Adipocyte (in vitro differentiated cells): Measurements from ENCODE around the gene UBE2L5.
"Not testable (repeated sequence)": the region's sequence is repeated elsewhere in the genome, so short reads cannot be mapped to it uniquely, and the experiment has no call there.

Source experiments
- DNase-seq: peaks from one replicate; pipeline ENCODE4 v3.0.0-alpha.2; 2015; ENCODE audit warnings: low read depth
- H3K27me3 ChIP-seq: replicated peaks from 2 replicates; pipeline ENCODE4 v1.7.0; 2013; ENCODE audit warnings: mild to moderate bottlenecking, low read length, moderate library complexity; ENCODE audit not compliant: control insufficient read depth, insufficient read depth
- H3K36me3 ChIP-seq: 2 replicates; pipeline ENCODE4 v1.7.0; 2013; ENCODE audit warnings: low read length, mild to moderate bottlenecking, moderate library complexity; ENCODE audit not compliant: control insufficient read depth, insufficient read depth, severe bottlenecking
- H3K4me1 ChIP-seq: 2 replicates; pipeline ENCODE4 v1.7.0; 2013; ENCODE audit warnings: mild to moderate bottlenecking, low read length, moderate library complexity; ENCODE audit not compliant: control insufficient read depth, insufficient read depth
- H3K4me3 ChIP-seq: 2 replicates; pipeline ENCODE4 v1.7.0; 2013; ENCODE audit warnings: mild to moderate bottlenecking, low read length, moderate library complexity
- H3K9ac ChIP-seq: 2 replicates; pipeline ENCODE4 v1.7.0; 2013; ENCODE audit warnings: mild to moderate bottlenecking, low read length, moderate library complexity
- H3K9me3 ChIP-seq: 2 replicates; pipeline ENCODE4 v1.7.0; 2013; ENCODE audit warnings: mild to moderate bottlenecking, low read length, moderate library complexity; ENCODE audit not compliant: control insufficient read depth

Gene UBE2L5

GRCh38 chr13:30423891-30424290, 1.6 kb downstream of the UBE2L5 start:
- Histone ChIP-seq H3K4me1 (peaks cover 12% of the 10 kb centered on the region), H3K4me3 (no peak overlapping the region), H3K36me3 (no peaks in the 10 kb centered on the region), H3K9ac (no peak overlapping the region), H3K9me3 (no peaks in the 10 kb centered on the region), H3K27me3 (no peaks in the 10 kb centered on the region)
- no peak for DNase-seq

GRCh38 chr13:30429235-30429634, 6.9 kb downstream of the UBE2L5 start:
- H3K36me3 ChIP-seq, result no peaks in the 10 kb centered on the region
- H3K27me3 ChIP-seq, result no peaks in the 10 kb centered on the region
- no peak for DNase-seq
- H3K9me3 ChIP-seq, result no peaks in the 10 kb centered on the region
- no peak overlapping the region for H3K4me3 ChIP-seq
- H3K4me1 ChIP-seq, result peaks cover 21% of the 10 kb centered on the region
- H3K9ac ChIP-seq, result no peak overlapping the region

GRCh38 chr13:30429721-30430694, 7.7 kb downstream of the UBE2L5 start:
- peak overlapping the region; percentile 53 for H3K4me3 ChIP-seq
- peak overlapping the region; percentile 42 for H3K9ac ChIP-seq
- H3K9me3 ChIP-seq, result no peaks in the 10 kb centered on the region
- peak; percentile 83 for DNase-seq
- H3K36me3 ChIP-seq, result no peaks in the 10 kb centered on the region
- H3K4me1 ChIP-seq, result peaks cover 21% of the 10 kb centered on the region
- H3K27me3 ChIP-seq, result no peaks in the 10 kb centered on the region

GRCh38 chr13:30431269-30431940, 9.1 kb downstream of the UBE2L5 start:
- Histone ChIP-seq H3K9me3 (no peaks in the 10 kb centered on the region), H3K36me3 (no peaks in the 10 kb centered on the region)
- no peak for DNase-seq

GRCh38 chr13:30435911-30436451, 13.7 kb downstream of the UBE2L5 start:
- no peaks in the 10 kb centered on the region for H3K27me3 ChIP-seq
- no peak overlapping the region for H3K4me3 ChIP-seq
- no peak overlapping the region for H3K9ac ChIP-seq
- H3K9me3 ChIP-seq, result no peaks in the 10 kb centered on the region
- DNase-seq, result peak; percentile 67
- no peaks in the 10 kb centered on the region for H3K36me3 ChIP-seq
- H3K4me1 ChIP-seq, result peaks cover 12% of the 10 kb centered on the region

More at GRCh38 chr13:30431269-30431940, 9.1 kb downstream of the UBE2L5 start:
- H3K4me3 ChIP-seq, result no peak overlapping the region
- H3K4me1 ChIP-seq, result peaks cover 25% of the 10 kb centered on the region
- no peak overlapping the region for H3K9ac ChIP-seq
- no peaks in the 10 kb centered on the region for H3K27me3 ChIP-seq

GRCh38 chr13:30437177-30437576, 14.9 kb downstream of the UBE2L5 start:
- no peak overlapping the region for H3K4me3 ChIP-seq
- DNase-seq, result no peak
- no peaks in the 10 kb centered on the region for H3K27me3 ChIP-seq
- no peak overlapping the region for H3K9ac ChIP-seq
- H3K4me1 ChIP-seq, result peaks cover 4% of the 10 kb centered on the region
- H3K36me3 ChIP-seq, result no peaks in the 10 kb centered on the region
- H3K9me3 ChIP-seq, result no peaks in the 10 kb centered on the region

GRCh38 chr13:30438286-30438685, 16.0 kb downstream of the UBE2L5 start:
- no peaks in the 10 kb centered on the region for H3K9me3 ChIP-seq
- no peaks in the 10 kb centered on the region for H3K36me3 ChIP-seq
- H3K27me3 ChIP-seq, result no peaks in the 10 kb centered on the region
- peaks cover 4% of the 10 kb centered on the region for H3K4me1 ChIP-seq
- DNase-seq, result no peak
- H3K4me3 ChIP-seq, result no peak overlapping the region
- no peak overlapping the region for H3K9ac ChIP-seq

GRCh38 chr13:30440910-30441703, 18.8 kb downstream of the UBE2L5 start:
- no peak overlapping the region for H3K4me3 ChIP-seq
- no peaks in the 10 kb centered on the region for H3K36me3 ChIP-seq
- no peaks in the 10 kb centered on the region for H3K9me3 ChIP-seq
- no peak for DNase-seq
- H3K27me3 ChIP-seq, result no peaks in the 10 kb centered on the region
- H3K4me1 ChIP-seq, result peaks cover 11% of the 10 kb centered on the region
- H3K9ac ChIP-seq, result no peak overlapping the region

GRCh38 chr13:30442926-30443325, 20.6 kb downstream of the UBE2L5 start:
- Histone ChIP-seq H3K36me3 (no peaks in the 10 kb centered on the region), H3K4me1 (peaks cover 8% of the 10 kb centered on the region), H3K27me3 (no peaks in the 10 kb centered on the region), H3K9me3 (no peaks in the 10 kb centered on the region), H3K9ac (no peak overlapping the region), H3K4me3 (no peak overlapping the region)
- DNase-seq, result no peak

- H3K36me3 ChIP-seq, H3K9ac ChIP-seq, H3K9me3 ChIP-seq, H3K4me3 ChIP-seq, H3K4me1 ChIP-seq, DNase-seq, H3K27me3 ChIP-seq: not testable (repeated sequence)
These were observed 21.2 kb downstream of the UBE2L5 start for GRCh38 chr13:30443491-30443890.
